ENCODE results near the gene CERKL.

GRCh38 chr2:181607629-181608590 is 49.0 kb downstream of the CERKL start:
- TF ChIP-seq REST (IDR thresholded peaks at IDR 0.05; ENCODE audit: insufficient read depth in 1 of 2, low read depth in 2 of 2, low read length in 2 of 2) = no peak
- TF ChIP-seq POLR2AphosphoS5 (IDR thresholded peaks at IDR 0.05; ENCODE audit: low read depth, low read length) = no peak
- TF ChIP-seq TAF1 (IDR thresholded peaks at IDR 0.05; ENCODE audit: borderline replicate concordance, insufficient read depth, low read length) = no peak

Measured in PFSK-1 (cell line).